Stimulated activated CD4-positive, alpha-beta T cell treated with anti-CD3 and anti-CD28 coated beads, Interleukin-15, amount 100 ng/mL, for 48 hours (primary cell): ENCODE data around the gene GPR17.

Source experiments
- DNase-seq, 2 donors: peaks; one replicate each; pipeline ENCODE4 v3.0.0-alpha.2; 2020; ENCODE audit warnings: low read depth in 2 of 2

The GPR17 gene

GRCh38 chr2:127614731-127615130 lies 31.2 kb upstream of the GPR17 start:
- DNase-seq = no peak

GRCh38 chr2:127615511-127616166 lies 30.3 kb upstream of the GPR17 start:
- DNase-seq = no peak

- no peak for DNase-seq
Measured at GRCh38 chr2:127618551-127619202, 27.3 kb upstream of the GPR17 start.

GRCh38 chr2:127619203-127619590 lies 26.8 kb upstream of the GPR17 start:
- no peak for DNase-seq

GRCh38 chr2:127619877-127620705 lies 25.9 kb upstream of the GPR17 start:
- DNase-seq = no peak

GRCh38 chr2:127620866-127621265 lies 25.1 kb upstream of the GPR17 start:
- DNase-seq = no peak

- DNase-seq = no peak
Measured at GRCh38 chr2:127621981-127622431, 23.9 kb upstream of the GPR17 start.

- DNase-seq = no peak
Measured at GRCh38 chr2:127622561-127623387, 23.2 kb upstream of the GPR17 start.

- DNase-seq = no peak
Measured at GRCh38 chr2:127623388-127624319, 22.3 kb upstream of the GPR17 start.

GRCh38 chr2:127624320-127624755 lies 21.6 kb upstream of the GPR17 start:
- DNase-seq = no peak

GRCh38 chr2:127624756-127625571 lies 21.0 kb upstream of the GPR17 start:
- no peak for DNase-seq

GRCh38 chr2:127625572-127625951 lies 20.4 kb upstream of the GPR17 start:
- DNase-seq = no peak

GRCh38 chr2:127626175-127626574 lies 19.8 kb upstream of the GPR17 start:
- DNase-seq = no peak

- DNase-seq = no peak
Measured at GRCh38 chr2:127626917-127627739, 18.8 kb upstream of the GPR17 start.

GRCh38 chr2:127627740-127628571 lies 18.0 kb upstream of the GPR17 start:
- DNase-seq = no peak

GRCh38 chr2:127628767-127629614 lies 17.0 kb upstream of the GPR17 start:
- DNase-seq = no peak

GRCh38 chr2:127629637-127630036 lies 16.3 kb upstream of the GPR17 start:
- no peak for DNase-seq
